ENCODE results near the gene SLX9. TPM values are rescaled to one million over a fixed set of nuclear protein-coding genes. Genes with fewer than 3 reads are reported as not detected.

SLX9 gene
- total RNA-seq, 4 donors from 2014 or later: 7.5 to 16.4 (median 10.5) TPM

GRCh38 chr21:44934797-44935532 lies 4.9 kb upstream of the SLX9 start:
- TF ChIP-seq CTCF (IDR thresholded peaks at IDR 0.05; ENCODE audit: low read depth): no peak

DNA sequence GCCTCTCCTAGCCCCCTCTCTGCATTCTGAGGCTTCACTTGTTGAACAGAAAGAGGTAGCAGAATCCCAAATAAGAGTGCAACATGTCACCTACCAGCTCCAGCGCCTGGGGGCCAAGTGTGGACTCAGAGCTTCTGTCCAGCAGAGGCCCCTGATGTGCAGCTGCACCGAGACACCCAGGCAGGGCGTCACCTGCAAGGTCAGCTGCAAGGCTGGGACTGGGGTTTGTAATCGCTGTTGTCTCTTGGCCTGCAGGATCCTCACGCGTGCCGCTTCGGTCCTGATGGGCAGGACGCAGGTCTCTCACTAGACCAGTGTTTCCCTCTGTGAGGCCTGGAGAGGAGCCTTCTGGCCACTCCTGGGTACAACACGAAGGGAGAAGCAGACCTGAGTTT lies 4.3 kb upstream of the SLX9 start:
- TF ChIP-seq CTCF (IDR thresholded peaks at IDR 0.05; ENCODE audit: low read depth): no peak

- TF ChIP-seq CTCF (IDR thresholded peaks at IDR 0.05; ENCODE audit: low read depth): no peak
These were observed 877 bp upstream of the SLX9 start for GRCh38 chr21:44938772-44939531.

- TF ChIP-seq CTCF (IDR thresholded peaks at IDR 0.05; ENCODE audit: low read depth): no peak
These were observed 345 bp downstream of the SLX9 start for GRCh38 chr21:44940116-44940631.

DNA sequence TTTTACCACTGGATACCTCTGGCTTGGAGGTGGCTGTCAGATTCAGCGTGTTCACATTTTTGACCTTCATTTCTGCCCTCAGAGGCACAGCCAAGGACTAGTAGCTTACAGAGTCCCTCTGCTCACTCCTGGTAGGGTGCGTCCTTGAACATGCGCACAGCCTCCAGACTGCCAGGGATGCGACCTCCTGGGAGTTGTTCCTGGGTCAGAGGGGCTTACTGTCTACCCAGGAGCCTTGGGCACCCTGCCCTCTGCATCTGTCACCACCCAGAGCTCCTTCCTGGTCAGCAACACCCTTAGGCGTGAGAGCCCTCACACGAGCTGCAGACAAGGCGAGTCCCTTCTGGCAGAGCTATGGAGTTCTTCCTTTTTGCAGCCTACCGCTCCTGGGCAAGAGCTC lies 1.7 kb downstream of the SLX9 start:
- TF ChIP-seq CTCF (IDR thresholded peaks at IDR 0.05; ENCODE audit: low read depth): no peak

GRCh38 chr21:44942566-44942965 lies 2.7 kb downstream of the SLX9 start:
- no peak for TF ChIP-seq CTCF (IDR thresholded peaks at IDR 0.05; ENCODE audit: low read depth)

- no peak for TF ChIP-seq CTCF (IDR thresholded peaks at IDR 0.05; ENCODE audit: low read depth)
These were observed 3.3 kb downstream of the SLX9 start for GRCh38 chr21:44943005-44943685.
